Fibroblast of skin of abdomen (primary cell): ENCODE results near the gene CBARP.

ENCODE experiments used
- DNase-seq: peaks from one replicate; pipeline ENCODE4 v3.0.0-alpha.2; 2013

Gene CBARP

DNA sequence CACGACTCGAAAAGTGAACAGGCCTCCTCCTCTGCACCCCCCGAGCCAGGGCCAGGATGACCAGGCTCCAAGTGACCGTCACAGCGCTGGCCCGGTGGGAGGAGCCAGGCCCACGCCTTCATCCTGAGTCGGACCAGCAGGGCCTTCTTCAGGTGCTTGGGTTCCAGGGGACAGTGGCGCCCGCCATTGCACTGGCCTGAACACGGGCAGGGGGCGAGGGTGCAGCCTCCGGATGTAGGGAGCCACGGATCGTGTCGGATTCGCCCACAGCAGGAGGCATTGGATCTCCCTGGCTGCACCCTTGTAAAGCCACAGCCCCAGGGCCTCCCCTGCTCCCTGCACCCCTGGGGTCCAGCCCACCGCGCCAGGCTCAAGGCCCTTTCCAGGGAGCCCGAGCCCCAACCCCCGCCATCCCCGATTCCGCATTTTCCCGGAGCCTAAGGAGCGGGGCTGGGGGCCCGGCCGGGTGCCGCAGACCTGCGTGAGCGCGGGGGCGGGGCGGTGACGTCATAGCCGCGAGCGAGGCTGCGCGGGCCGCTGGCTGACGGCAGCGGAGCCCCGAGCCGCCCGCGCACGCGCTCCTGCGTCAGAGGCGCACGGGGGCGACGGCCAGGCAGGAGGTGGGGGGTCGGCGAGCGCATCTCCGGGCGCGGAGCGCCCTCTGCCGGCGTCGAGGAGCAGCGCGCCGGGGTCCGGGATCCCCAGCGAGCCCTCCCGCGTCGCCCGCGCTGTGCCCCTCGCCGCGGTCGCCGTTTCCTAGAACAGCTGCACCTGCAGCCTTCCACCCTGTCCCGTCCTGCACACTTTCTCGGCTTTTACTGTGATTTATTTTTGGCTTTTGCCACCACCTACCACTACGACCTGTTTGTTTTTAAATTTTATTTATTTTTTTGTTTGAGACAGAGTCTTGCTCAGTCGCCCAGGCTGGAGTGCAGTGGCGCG lies 2.3 kb upstream of the CBARP start:
- DNase-seq, result peak; percentile 91

DNA sequence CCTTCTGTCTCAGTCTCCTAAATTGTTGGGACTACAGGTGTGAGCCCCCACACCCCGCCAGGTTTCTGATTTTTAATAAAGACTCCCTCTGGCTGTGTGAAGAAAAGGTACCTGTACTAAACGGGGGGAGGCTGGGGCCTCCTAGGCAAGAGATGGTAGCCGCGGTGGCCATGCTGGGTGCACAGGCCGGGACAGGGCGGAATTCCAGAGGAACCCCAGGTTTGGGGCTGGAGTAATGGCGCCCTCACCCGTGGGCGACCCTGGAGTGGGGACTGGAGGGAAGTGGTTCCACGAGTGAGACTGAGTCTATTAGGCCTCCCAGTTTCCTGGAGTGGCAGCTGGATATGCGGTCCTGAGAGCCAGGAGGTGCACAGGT lies 1.6 kb upstream of the CBARP start:
- DNase-seq, result no peak

DNA sequence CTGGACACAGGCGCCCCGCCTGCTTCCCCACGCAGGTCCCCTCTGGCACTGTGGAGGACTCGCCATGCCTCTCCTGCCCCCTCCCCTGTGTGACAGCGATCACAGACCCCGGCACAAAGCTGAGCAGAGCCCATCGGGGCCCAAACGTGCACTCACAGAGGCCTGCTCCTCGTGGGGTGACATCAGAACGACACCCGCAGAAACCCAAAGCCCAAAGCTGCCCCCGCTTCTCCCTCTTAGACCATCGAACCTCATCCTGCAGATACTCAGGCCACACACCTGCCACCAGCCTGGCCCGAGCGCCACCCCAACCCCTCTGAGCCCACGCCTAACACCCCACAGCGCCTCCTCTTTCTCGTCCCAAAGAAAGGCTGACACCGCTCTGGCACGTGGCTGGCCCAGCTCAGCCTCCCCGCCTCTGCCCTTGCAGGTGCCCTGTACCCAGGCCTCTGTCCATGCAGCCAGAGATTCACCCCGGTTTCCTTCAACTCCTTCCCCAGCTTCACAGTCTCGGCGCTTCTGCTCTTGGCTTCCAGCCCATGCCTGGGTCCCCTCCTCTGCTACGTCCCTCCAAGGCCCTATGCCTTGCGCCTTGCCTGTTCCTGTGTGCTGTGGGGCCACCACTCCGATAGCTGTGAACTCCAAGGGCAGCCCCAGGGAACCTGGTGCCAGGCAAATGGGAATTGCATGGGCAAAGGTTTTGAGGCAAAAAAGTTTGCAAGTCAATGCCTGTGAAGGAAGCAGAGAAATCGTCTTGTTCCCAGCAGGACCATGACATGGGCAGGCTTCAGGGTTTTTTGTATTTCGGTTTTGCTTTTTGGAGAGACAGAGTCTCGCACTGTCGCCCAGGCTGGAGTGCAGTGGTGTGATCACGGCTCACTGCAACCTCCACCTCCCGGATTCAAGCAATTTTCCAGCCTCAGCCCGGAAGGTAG lies 831 bp upstream of the CBARP start:
- no peak for DNase-seq

DNA sequence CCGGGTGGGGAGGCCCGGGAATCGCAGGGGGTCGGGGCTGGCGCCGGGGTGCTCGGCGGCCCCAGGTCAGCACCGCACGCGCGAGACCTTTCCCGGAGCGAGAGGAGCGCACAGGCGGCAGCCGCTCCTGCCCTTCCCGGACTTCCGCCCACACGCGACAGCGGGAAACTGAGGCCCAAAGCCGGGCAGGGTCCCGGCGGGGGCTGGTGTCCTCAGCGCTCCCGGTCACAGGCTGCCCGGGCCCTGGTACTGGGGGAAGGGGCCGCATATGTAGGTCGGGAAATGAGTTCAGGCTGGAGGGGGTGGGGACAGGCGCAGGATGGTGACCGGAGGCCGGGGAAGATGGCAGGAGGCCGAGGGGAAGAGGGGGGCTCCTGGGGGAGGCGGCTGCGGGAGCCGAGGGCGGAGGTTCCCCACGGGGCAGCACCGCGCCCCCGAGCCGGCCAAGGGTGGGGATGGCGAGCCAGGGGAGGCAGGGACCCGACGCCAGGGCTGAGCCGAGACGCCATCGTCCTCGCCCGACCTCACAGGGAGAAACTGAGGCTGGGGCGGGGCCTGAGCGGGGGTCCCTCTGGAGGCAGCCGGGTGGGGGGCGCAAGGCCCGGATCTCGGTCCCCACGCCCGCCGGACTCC lies 662 bp downstream of the CBARP start:
- peak; percentile 28 for DNase-seq

DNA sequence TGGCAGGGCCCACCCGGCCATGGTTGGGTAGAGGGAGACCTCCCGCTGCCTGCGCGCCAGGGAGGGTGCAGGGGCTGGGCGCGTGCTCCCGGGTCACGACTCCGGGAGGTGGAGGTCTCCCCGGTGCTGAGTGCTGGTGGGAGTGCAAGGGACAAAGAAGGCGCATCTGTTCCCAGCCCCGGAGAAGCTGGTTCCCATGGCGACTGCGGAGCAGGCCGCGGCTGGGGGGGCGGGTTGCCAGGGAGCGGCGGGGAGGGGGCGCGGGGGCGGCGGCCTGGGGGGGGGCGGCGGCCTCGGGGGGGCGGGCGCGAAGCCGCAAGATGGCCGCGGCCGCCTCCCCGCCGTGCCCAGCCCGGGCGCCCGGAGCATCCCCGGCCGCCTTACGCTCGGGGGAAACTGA lies 1.2 kb downstream of the CBARP start:
- no peak for DNase-seq

DNA sequence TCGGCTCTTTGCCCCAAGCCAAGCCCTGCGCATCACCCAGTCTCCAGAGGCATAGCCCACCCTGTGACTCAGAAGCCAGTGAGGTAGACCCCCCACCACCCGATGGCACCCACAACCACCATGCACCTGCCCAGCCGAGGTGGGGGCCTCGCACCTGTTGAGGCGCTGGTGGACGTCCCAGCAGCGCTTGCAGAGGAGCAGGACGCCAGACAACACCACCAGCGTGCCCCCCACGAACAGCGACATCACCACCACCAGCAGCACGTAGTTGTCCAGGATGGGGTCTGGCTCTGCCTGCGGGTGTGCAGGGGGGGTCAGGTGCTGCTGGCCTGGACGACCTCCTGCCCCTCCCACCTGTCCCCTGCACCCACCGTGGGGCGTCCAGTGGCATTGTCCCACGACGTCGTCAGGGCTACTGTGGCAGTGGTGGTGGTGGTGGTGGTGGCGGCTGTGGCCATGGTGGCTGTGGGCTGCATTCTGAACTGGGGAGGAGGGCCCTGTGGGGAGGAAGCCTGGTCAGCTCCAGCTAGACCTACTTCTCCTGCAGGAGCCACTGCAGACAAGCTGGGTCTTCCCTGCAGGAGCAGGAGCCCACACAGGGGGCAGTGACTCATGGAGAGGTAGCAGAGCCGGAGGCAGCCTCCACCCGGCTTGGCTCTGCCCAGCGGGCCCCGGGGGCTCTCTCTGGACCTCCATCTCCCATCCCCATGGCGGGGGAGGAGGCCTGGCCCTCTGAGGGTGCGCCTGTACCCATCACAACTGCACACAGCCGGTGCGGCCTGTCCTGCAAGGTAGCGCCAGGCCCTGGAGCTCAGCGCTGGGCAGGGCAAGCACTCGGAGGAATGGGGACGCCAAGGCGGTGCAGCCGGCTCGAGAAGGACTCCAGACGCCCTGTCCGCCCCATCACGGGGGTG lies 1.9 kb downstream of the CBARP start:
- DNase-seq, result peak; percentile 38

DNA sequence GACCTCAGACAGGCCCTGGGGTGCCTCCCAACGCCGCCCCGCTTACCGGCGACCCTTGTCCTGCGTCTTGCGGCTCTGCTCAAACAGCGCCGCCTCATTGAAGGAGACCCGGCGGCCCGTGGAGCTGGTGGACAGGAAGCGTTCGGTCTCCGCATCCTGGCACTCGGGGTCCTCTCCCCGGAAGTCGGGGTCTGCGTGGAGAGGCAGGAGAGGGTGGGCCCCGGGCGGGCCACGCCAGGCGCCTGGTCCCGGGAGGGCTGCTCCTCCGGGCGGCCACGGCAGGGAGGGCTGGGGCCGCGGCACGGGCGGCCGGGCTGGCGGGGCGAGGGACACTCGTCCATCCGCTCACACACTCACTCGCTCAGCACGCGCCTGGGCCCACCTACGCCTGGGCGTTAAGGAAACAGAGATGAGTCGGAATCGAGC lies 2.8 kb downstream of the CBARP start:
- DNase-seq, result no peak

DNA sequence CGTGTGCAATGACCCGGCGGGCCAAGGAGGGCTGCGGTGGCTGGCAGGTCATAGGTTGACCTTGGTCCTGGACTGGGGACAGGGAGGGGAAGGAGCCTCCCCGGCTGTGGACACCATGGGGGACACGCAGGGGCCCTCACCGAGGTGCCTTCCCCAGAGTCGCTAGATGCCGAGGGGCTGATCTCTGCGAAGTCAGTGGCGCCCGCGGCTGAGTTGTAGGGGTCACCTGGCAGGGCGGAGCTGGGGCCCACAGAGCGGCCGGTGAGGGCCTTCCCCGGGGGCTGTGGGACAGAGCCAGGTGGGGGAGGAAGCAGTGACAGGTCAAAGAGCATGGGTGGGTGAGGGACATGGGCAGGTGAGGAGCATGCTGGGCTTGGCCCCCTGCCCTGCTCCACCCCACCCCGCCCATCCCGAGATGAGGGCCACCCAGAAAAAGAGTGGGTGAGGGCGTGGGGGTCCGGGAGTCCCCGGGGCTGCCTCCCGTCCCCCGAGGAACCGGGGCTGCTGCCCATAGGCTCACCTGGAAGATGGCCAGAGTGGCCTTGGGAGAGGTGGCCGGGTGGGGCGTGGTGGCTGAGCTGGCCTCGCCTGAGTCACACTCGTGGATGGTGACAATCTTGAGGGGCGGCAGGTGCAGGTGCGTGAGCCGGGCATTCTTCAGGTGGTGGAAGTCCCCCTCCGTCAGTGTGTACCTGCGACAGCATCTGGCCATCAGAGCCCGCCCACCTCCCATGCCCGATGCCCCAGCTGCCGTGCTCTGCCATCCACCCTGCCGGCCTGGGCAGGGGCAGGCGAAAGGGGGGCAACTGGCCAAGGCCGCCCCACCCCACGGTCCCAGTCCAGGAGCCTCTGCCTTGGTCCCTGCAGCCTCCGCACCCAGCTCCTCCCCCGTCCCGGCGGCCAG lies 3.5 kb downstream of the CBARP start:
- no peak for DNase-seq

DNA sequence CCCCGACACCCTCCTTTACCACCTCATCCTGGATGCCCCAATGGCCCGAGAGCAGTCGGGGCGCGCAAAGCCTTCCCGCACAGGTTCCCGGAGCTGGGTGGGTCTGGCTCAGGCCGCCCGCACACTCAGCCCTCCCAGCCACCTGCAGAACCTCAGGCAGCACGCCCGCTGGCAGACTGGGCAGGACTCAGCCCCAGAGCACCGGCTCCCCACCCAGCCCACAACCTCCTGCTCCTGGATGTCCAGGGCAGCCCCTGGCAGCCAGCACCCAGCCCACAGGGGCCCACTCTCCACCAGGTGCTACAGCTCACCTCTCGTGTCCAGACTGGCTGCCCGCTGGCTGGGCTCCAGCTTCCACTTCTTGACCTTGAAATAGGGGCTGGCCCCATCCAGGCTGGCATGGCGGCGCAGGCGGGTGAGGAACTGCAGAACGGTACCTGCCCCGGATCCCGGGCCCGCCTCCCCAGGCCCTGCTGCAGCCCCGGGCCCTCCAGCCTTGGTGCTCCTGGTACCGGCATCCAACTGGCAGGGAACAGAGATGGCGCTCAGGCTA lies 4.6 kb downstream of the CBARP start:
- no peak for DNase-seq

DNA sequence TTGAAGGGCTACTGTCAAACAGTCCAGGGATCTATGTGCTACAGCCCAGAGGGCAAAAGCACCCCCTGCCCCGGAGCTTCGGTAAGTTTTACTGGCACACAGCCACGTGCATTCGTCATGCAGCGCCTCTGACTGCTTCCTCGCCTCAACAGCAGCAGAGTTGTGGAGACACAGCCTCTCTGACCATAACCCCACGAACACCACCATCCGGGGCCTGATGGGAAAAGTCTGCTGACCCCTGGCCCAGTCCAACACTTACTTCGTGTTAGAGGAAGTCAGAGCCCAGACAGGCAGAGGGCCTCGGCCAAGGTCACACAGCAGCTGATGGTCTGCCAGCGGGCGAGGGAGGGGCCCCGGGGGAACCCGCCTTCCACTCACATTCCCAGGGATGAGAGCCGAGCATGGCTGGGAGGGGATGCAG lies 5.1 kb downstream of the CBARP start:
- DNase-seq, result peak; percentile 51

DNA sequence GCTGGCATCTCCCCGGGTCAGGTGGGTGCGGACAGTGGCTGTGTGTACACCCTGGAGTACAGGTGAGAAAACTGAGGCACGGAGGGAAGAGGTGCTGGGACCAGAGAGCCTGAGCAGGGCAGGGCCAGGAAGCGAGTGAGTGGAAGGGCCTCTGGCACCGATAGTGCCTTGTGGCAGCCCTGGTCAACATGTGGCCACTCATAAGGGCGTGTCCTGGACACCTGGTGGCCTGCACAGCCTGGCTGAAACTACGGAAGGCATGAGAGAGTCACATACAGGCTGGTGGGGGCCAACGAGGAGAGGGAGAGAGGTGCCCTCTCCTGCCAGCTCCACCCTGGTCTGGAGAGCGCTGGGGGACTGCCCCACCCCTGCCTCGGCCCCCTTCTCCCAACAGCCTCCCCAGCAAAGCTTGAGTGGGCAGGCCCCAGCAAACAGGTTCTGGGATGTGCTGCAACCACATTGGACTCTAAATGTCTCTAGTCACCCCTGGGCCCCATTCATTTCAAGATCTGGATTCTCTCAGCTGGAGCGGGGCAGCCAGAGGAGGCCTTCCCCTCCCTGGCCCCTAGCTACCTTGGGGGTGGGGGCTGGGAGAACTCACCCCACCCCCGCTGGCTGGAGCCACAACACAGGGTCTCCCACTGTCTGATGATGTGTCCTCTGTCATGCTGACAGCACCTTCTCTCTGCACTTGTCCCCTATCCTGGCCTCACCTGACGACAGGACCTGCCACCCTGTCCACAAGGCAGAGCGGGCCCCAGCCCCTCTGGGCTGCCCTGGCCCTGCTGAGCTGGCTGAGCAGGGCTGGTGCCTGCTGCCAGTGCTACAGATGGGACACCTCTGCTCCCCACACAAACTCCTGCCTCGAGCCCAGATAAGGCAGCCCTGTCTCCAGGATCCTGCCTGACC lies 5.8 kb downstream of the CBARP start:
- no peak for DNase-seq

DNA sequence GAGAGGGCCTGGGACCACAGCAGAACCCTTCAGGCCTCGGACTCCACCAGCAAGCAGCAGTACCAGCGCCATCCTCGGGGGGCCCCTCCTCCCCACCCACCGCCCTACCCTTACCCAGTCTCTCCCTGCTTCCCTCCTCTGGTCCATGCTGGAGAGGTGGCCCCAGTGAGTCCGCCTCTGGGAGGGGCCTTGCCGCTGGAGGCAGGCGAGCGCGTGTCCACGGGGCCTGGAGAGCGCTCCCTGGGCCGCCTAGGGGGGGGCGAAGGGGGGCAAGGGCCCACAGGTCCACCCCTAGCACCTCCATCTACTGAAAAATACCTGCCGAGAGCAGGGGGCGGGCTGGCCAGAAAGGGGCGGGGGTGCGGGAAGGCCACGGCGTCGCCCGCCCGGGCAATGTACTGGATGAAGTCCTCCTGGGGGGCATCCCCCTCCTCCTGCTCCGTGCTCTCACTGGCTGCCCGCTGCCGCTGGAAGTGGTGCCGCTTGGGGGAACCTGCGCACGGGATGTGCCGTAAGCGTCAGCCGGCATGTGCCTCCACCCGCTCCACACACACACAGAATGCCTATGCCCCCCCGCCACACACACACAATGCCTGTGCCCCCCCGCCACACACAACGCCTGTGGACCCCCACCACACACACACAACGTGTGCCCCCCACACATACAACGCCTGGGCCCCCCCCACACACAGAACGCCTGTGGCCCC lies 6.9 kb downstream of the CBARP start:
- no peak for DNase-seq

DNA sequence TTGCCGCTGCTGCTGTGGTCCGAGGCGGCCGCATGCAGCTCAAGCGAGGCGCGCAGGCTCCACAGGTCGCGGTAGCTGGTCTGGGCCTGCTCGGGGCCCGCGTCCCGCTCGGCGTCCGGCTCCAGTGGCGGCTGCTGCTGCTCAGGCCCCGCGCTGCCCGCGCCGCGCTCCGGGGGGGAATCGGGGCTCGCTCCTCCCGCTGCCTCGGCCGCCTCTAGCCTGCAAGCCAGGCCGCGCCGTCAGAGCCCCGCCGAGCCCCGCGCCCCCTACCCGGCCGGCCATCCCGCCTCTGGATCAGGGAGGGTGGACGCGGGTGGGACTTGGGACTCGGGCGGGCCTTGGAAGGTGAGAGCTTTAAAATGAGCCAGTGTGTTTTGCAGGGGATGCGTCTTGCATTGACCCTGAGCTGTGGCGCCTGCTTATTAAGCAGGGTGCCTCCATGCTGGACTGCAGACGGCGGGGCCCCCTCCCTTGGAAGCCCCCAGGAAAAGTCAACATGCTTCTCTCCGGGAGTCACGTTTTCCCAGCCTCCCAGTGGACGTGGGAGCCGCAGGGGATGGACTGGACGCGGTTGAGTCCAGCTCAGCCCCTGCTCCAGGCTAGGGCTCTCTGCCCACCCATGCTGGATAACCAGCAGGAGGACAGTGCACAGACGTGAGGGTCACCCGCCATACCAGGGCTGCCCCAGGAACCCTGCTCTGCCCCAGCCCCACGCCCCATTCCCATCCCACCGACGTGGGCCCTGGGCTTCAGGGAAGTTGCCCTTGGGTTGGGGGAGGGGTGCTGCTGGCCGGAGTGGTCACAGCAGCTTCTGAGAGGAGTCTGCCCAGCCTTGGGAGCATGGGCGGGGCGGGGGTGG lies 7.7 kb downstream of the CBARP start:
- DNase-seq, result no peak

DNA sequence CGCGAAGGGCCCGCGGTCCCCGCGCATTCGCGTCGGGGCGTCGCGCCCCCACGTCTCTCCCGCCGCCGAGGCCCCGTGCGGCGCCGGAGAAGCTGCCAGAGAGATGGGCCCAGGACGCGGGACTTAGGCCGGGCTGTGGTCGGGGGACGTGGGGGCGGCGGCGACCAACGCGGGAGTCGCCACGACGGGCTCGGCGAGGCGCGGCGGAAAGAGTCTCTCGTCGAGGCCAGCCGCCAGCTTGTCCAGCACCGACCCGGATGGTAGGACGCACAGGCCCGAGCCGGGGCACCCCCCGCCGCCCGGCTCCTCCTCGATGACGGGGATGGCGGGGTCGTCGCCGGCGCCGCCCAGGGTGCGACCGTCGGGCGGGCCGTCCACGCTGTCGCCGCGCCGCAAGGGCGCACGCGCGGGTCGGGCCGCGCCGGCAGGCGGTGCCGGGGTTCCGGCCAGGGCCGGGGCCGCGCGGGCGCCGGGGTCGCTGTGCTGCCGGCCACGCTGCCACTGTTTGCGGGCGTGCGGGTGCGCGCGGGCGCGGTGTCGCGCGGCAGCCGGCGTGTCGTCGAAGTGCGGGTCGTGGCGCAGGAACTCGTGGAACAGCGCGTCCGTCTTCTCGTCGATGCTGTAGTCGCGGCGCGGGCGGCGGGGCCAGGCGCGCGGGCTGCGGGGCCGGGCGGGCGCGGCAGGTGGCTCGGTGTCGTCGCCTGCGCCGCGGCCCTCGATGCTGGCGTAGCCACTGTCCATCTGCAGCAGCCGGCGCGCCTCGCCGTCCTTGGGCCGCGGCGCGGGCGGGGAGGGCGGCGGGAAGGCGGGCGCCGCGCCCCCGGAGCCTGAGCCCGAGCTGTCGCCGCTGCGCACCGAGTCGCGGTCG lies 8.5 kb downstream of the CBARP start:
- DNase-seq, result no peak

DNA sequence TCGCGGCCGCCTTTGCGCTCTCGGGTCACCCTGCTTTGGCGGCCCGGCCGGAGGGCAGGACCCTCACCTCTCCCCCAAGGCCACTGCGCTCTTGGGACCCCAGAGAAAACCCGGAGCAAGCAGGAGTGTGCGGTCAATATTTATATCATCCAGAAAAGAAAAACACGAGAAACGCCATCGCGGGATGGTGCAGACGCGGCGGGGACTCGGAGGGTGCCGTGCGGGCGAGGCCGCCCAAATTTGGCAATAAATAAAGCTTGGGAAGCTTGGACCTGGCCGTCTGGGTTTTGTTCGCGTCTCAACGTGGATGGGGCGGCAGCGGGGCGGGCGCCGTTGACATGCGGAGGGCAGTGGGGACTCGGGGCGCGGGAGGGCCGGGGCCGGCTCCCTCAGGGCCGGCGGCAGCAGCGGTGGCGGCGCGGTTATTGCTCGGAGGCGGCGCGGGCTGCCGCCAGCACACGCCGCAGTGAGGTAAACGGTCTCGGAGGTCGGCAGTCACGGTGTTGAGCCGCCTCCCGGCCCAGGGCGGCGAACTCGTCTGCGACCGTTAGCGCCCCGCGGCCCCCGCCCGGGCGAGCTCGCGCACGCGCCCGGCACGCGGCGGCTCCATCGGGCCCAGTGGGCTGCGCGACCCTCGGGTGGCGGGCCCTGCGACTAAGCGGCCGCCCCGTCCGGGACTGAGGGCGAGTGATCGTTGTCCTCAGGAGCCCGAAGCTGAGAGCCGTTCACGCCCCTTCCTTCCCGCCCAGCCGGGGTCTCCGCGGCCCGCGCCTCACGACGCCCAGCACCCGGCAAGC lies 9.4 kb downstream of the CBARP start:
- no peak for DNase-seq
